SU-DHL-6 (cell line): ENCODE data around the gene TMEM229B.

ENCODE experiments used
- CTCF ChIP-seq: fragments of 200-600 bp; sonication (generic); IDR thresholded peaks from one replicate; pipeline ENCODE4 v1.5.1; 2017; ENCODE audit warnings: antibody characterized with exemption, mild to moderate bottlenecking, low read length, moderate library complexity; ENCODE audit not compliant: insufficient read depth, poor library complexity, severe bottlenecking
- EZH2phosphoT487 ChIP-seq: fragments of 200-600 bp; sonication (generic), shearing (Covaris generic); conservative IDR thresholded peaks from 2 replicates; pipeline ENCODE4 v1.6.1; 2018; ENCODE audit warnings: mild to moderate bottlenecking, antibody characterized with exemption, low read length, moderate library complexity, mixed read lengths

- TF ChIP-seq CTCF: no peak
- TF ChIP-seq EZH2phosphoT487: no peak
Observed at GRCh38 chr14:67461996-67462395, 26.5 kb downstream of the TMEM229B start.
